Measurements from ENCODE around the gene NR2C2AP. TPM values are rescaled to one million over a fixed set of nuclear protein-coding genes. Genes with fewer than 3 reads are reported as not detected.

Gene NR2C2AP
- total RNA-seq, 1 donor from 2014 or later, result 12.9 TPM

DNA sequence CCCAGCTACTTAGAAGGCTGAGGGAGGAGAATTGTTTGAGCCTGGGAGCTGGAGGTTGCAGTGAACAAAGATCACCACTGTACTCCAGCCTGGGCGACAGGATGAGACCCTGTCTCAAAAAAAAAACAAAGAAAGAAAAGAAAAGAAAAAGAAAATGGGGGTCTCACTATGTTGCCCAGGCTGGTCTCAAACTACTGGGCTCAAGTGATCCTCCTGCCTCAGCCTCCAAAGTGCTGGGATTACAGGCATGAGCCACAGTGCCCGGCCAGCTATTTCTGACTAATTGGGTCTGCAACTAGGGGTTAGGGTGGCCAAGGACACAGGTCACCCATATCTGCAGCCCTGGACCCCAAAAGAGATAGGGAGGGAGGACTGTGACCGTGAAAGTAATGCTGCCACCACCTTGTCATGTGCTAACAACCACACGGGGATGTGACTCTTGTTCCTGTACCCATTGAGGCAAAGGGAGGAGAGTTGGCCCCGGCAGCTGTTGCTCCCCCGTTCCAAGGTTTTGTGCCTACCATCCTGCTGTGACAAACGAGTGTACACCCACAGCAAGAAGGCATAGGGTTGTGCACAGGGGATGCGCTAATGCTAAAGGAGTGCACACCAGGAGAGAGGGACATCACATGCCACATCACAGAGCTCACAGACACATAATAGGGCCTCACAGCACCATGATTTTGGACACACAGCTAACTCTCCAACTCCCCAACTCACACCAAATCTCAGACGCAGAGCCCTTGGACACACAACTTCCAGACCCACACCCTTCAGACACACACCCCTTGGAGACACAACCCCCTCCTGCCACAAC is 33.8 kb downstream of the NR2C2AP start:
- H3K27me3 ChIP-seq (ENCODE audit: low read depth), result no peaks in the 10 kb centered on the region
- H3K9me3 ChIP-seq, result no peaks in the 10 kb centered on the region
- DNase-seq, result no peak
- H3K36me3 ChIP-seq, result no peaks in the 10 kb centered on the region
- TF ChIP-seq CTCF (IDR thresholded peaks at IDR 0.05), result no peak
- H3K27ac ChIP-seq, result no peak overlapping the region
- H3K4me3 ChIP-seq, result peak overlapping the region; percentile 37
- ATAC-seq, result no peak
- intact Hi-C loops (cut with DNase I), result no loop called here
- H3K4me1 ChIP-seq, result peaks cover 7% of the 10 kb centered on the region

DNA sequence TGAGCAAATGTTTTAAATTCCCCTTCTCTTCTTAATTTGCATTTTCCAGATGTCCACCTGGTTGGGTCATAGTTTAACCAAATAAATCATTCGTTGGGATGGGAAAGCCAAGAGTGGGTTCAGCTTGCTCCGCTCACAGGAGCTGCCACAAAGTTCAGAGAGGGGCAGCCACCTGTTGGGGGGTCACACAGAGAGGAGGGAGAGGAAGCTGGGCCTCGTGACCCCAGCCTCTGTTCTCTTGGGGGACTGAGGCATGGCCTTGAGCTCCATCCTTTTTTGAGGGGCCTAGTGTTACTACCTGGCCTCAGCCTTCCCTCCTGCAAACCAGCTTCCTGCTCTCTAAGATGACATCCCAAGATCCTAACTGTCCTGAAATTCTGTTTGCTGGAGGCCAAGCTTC is 35.6 kb downstream of the NR2C2AP start:
- no peaks in the 10 kb centered on the region for H3K9me3 ChIP-seq
- ATAC-seq, result no peak
- no peak for TF ChIP-seq CTCF (IDR thresholded peaks at IDR 0.05)
- no peak overlapping the region for H3K4me3 ChIP-seq
- H3K36me3 ChIP-seq, result no peaks in the 10 kb centered on the region
- H3K27ac ChIP-seq, result no peak overlapping the region
- intact Hi-C loops (cut with DNase I), result no loop called here
- H3K27me3 ChIP-seq (ENCODE audit: low read depth), result no peaks in the 10 kb centered on the region
- no peak for DNase-seq
- H3K4me1 ChIP-seq, result peaks cover 7% of the 10 kb centered on the region

GRCh38 chr19:19165396-19165795 is 37.8 kb downstream of the NR2C2AP start:
- TF ChIP-seq CTCF (IDR thresholded peaks at IDR 0.05), result no peak
- H3K4me1 ChIP-seq, result peaks cover 5% of the 10 kb centered on the region
- no peak for DNase-seq
- no peak overlapping the region for H3K27ac ChIP-seq
- no peaks in the 10 kb centered on the region for H3K27me3 ChIP-seq (ENCODE audit: low read depth)
- no peak overlapping the region for H3K4me3 ChIP-seq
- no peaks in the 10 kb centered on the region for H3K36me3 ChIP-seq
- intact Hi-C loops (cut with DNase I), result no loop called here
- H3K9me3 ChIP-seq, result no peaks in the 10 kb centered on the region
- ATAC-seq, result no peak

GRCh38 chr19:19162495-19162894 is 40.7 kb downstream of the NR2C2AP start:
- no peak for TF ChIP-seq CTCF (IDR thresholded peaks at IDR 0.05)
- Histone ChIP-seq H3K4me3 (no peak overlapping the region), H3K27ac (no peak overlapping the region), H3K36me3 (no peaks in the 10 kb centered on the region), H3K27me3 (ENCODE audit: low read depth) (no peaks in the 10 kb centered on the region), H3K4me1 (no peaks in the 10 kb centered on the region), H3K9me3 (no peaks in the 10 kb centered on the region)
- intact Hi-C loops (cut with DNase I), result no loop called here
- DNase-seq, result no peak
- ATAC-seq, result no peak

DNA sequence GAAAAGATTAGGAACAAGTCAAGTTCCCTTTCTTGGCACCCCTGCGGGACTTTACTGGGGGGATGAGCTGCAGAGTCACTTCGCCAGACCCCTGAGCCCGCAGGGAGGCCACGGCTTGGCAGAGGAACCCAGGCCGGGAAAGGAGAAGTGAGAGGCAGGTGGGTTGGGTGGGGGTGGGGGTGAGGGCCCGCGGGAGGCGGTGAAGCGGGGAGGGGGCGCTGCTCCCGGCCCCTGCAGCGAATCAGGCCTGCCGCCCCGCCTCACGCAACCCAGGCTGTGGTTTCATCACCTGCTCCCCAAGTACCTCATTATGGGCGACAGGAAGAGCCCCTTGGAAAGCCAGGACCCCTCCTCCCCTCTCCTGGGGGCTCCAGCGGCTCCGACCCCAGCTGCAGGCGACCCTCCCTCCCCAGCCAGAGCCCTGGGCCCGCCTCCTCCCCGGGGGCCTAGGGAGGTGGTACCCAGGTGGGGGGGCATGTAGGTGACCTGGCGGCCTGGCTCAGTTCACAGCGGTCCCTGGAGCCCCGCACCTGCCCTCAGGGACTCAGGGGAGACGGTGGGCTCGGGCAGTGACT is 42.7 kb downstream of the NR2C2AP start:
- Histone ChIP-seq H3K4me1 (no peaks in the 10 kb centered on the region), H3K4me3 (no peak overlapping the region), H3K27ac (no peak overlapping the region), H3K27me3 (ENCODE audit: low read depth) (no peaks in the 10 kb centered on the region), H3K9me3 (no peaks in the 10 kb centered on the region), H3K36me3 (no peaks in the 10 kb centered on the region)
- intact Hi-C loops (cut with DNase I), result no loop called here
- no peak for TF ChIP-seq CTCF (IDR thresholded peaks at IDR 0.05)
- ATAC-seq (no peak), DNase-seq (no peak)
